Glutamatergic neuron (in vitro differentiated cells): ENCODE measurements around the gene CNOT8. TPM values are rescaled to one million over a fixed set of nuclear protein-coding genes. Genes with fewer than 3 reads are reported as not detected.
A peak's percentile ranks its signal among the peaks of the same experiment; 100 is the strongest.

ENCODE experiments used
- DNase-seq: peaks from one replicate; pipeline ENCODE4 v3.0.0; 2022
- H3K27ac Mint-ChIP-seq: one replicate; pipeline ENCODE4 v1.8.0; 2020; ENCODE audit warnings: mild to moderate bottlenecking, mixed read lengths, inconsistent platforms; ENCODE audit not compliant: unreplicated experiment
- H3K27me3 Mint-ChIP-seq: one replicate; pipeline ENCODE4 v1.8.0; 2020; ENCODE audit warnings: mild to moderate bottlenecking, moderate library complexity, mixed read lengths, inconsistent platforms; ENCODE audit not compliant: unreplicated experiment
- H3K36me3 Mint-ChIP-seq: one replicate; pipeline ENCODE4 v1.8.0; 2020; ENCODE audit warnings: mild to moderate bottlenecking, mixed read lengths, inconsistent platforms; ENCODE audit not compliant: unreplicated experiment
- H3K4me1 Mint-ChIP-seq: one replicate; pipeline ENCODE4 v1.8.0; 2020; ENCODE audit warnings: mild to moderate bottlenecking, low read depth, mixed read lengths, inconsistent platforms; ENCODE audit not compliant: unreplicated experiment
- H3K4me3 Mint-ChIP-seq: one replicate; pipeline ENCODE4 v1.8.0; 2020; ENCODE audit warnings: mild to moderate bottlenecking, mixed read lengths, inconsistent platforms; ENCODE audit not compliant: unreplicated experiment
- H3K9me3 Mint-ChIP-seq: one replicate; pipeline ENCODE4 v1.8.0; 2020; ENCODE audit warnings: mild to moderate bottlenecking, moderate library complexity, mixed read lengths, inconsistent platforms; ENCODE audit not compliant: unreplicated experiment
- CTCF ChIP-seq: fragments of 200-600 bp; sonication (generic); IDR thresholded peaks from one replicate; pipeline ENCODE4 v1.5.0; 2021; ENCODE audit not compliant: partially characterized antibody, unreplicated experiment
- long read RNA-seq: library from polyadenylated mRNA; unstranded; transcript quantifications from one replicate; pipeline ENCODE4 v2.0.0, GENCODE V29; 2020; ENCODE audit not compliant: unreplicated experiment
- total RNA-seq: library from RNA; stranded (reverse); fragmentation: NEBNext Ultra II Directional; extraction: Animal tissue kit (Norgen Biotek cat#: 25700); gene quantifications from one replicate; pipeline ENCODE4 v1.2.1, GENCODE V29; 2021; ENCODE audit not compliant: unreplicated experiment

The CNOT8 gene
- total RNA-seq, result 54.7 TPM
- long read RNA-seq, transcript CNOT8-201 (7 exons, 2,528 nt), result major isoform, 21 of 50 reads
- long read RNA-seq, transcript CNOT8-210 (6 exons, 945 nt), result minor isoform, 6 of 50 reads
- long read RNA-seq, transcript CNOT8-202 (7 exons, 2,604 nt), result minor isoform, 5 of 50 reads
- long read RNA-seq, partial matches to known transcripts, result 4 of 50 reads
- long read RNA-seq, other reads (novel, unspliced or antisense), result 10 of 50 reads

- H3K4me3 Mint-ChIP-seq, result peak within 1 kb of the TSS; percentile 98
- no peak for TF ChIP-seq CTCF
- DNase-seq, result peak; percentile 98
- H3K36me3 Mint-ChIP-seq, result no peaks in the 10 kb centered on the region
- peaks cover 11% of the 10 kb centered on the region for H3K9me3 Mint-ChIP-seq
- peak within 1 kb of the TSS; percentile 94 for H3K27ac Mint-ChIP-seq
- peaks cover 14% of the 10 kb centered on the region for H3K27me3 Mint-ChIP-seq
- peaks cover 17% of the 10 kb centered on the region for H3K4me1 Mint-ChIP-seq
These were observed at the start of gene CNOT8 for GRCh38 chr5:154858297-154858971. CNOT8 (plus strand) TSS chr5:154858627; CDS start chr5:154863279, 4,652 bp downstream.

- Mint-ChIP-seq H3K27me3 (peaks cover 4% of the 10 kb centered on the region), H3K9me3 (no peaks in the 10 kb centered on the region), H3K4me1 (no peaks in the 10 kb centered on the region), H3K4me3 (no peak overlapping the region), H3K27ac (no peak overlapping the region), H3K36me3 (peaks cover 2% of the 10 kb centered on the region)
- no peak for TF ChIP-seq CTCF
- no peak for DNase-seq
These were observed 47.2 kb upstream of the CNOT8 start for GRCh38 chr5:154811239-154811638.

GRCh38 chr5:154811653-154812465 lies 46.6 kb upstream of the CNOT8 start:
- peaks cover 6% of the 10 kb centered on the region for H3K27me3 Mint-ChIP-seq
- H3K4me1 Mint-ChIP-seq, result no peaks in the 10 kb centered on the region
- TF ChIP-seq CTCF, result peak; percentile 84
- peaks cover 6% of the 10 kb centered on the region for H3K36me3 Mint-ChIP-seq
- no peak overlapping the region for H3K27ac Mint-ChIP-seq
- no peak overlapping the region for H3K4me3 Mint-ChIP-seq
- peak; percentile 73 for DNase-seq
- H3K9me3 Mint-ChIP-seq, result peaks cover 2% of the 10 kb centered on the region

GRCh38 chr5:154813158-154813557 lies 45.3 kb upstream of the CNOT8 start:
- Mint-ChIP-seq H3K36me3 (peaks cover 6% of the 10 kb centered on the region), H3K4me1 (no peaks in the 10 kb centered on the region), H3K4me3 (no peak overlapping the region), H3K27me3 (peaks cover 6% of the 10 kb centered on the region), H3K9me3 (peaks cover 2% of the 10 kb centered on the region), H3K27ac (no peak overlapping the region)
- TF ChIP-seq CTCF, result no peak
- DNase-seq, result no peak
